K562 (cell line): ENCODE measurements around the gene TPRG1L. TPM values are rescaled to one million over a fixed set of nuclear protein-coding genes. Genes with fewer than 3 reads are reported as not detected.

Experiments used
- CHCHD3 ChIP-seq: fragments of 250-450 bp; sonication (Bioruptor Pico); IDR thresholded peaks from 2 replicates; pipeline ENCODE4 v2.1.2; 2022; ENCODE audit warnings: mild to moderate bottlenecking
- CXXC5 ChIP-seq: fragments of 250-450 bp; sonication (Bioruptor Pico); IDR thresholded peaks from 2 replicates; pipeline ENCODE4 v1.8.0; 2022; ENCODE audit warnings: inconsistent platforms, mild to moderate bottlenecking, moderate library complexity
- FOXM1 ChIP-seq, 2 experiments: fragments of 450-650 bp in 1 of 2; sonication (generic) in 1 of 2; formaldehyde crosslinking in 1 of 2; IDR thresholded peaks; 2 replicates each; pipeline versions ENCODE4 v1.6.1 to v1.9.0; 2017 to 2022; ENCODE audit warnings: low read depth in 2 of 2, mild to moderate bottlenecking in 2 of 2, missing genetic modification reagents in 1 of 2, moderate library complexity in 1 of 2
- FOXP4 ChIP-seq: sonication (generic); formaldehyde crosslinking; IDR thresholded peaks from 2 replicates; pipeline ENCODE4 v1.8.0; 2022; ENCODE audit warnings: mild to moderate bottlenecking, missing genetic modification reagents, borderline replicate concordance
- MYC ChIP-seq, 2 experiments: fragments of 250-450 bp in 1 of 2; sonication (Bioruptor Pico) in 1 of 2; IDR thresholded peaks; 2 replicates each; pipeline versions ENCODE4 v1.5.1 to v1.6.1; 2012 to 2021; ENCODE audit warnings: low read depth in 2 of 2, borderline replicate concordance in 1 of 2, improper control_type of control experiment in 1 of 2, low read length in 1 of 2, mild to moderate bottlenecking in 1 of 2, moderate library complexity in 1 of 2
- NCOR1 ChIP-seq: fragments of 450-650 bp; IDR thresholded peaks from 2 replicates; pipeline ENCODE4 v1.6.1; 2016; ENCODE audit warnings: mild to moderate bottlenecking, moderate library complexity
- RFX7 ChIP-seq: fragments of 250-450 bp; sonication (Bioruptor Pico); IDR thresholded peaks from 2 replicates; pipeline ENCODE4 v1.5.1; 2021; ENCODE audit warnings: mild to moderate bottlenecking
- SETDB1 ChIP-seq: IDR thresholded peaks from one replicate; pipeline ENCODE4 v1.6.1; 2012; ENCODE audit warnings: low read length, control low read depth, inconsistent platforms
- SIRT6 ChIP-seq: IDR thresholded peaks from one replicate; pipeline ENCODE4 v1.6.1; 2012; ENCODE audit warnings: low read depth, mild to moderate bottlenecking, control low read depth, inconsistent platforms, low read length, moderate library complexity
- SIX5 ChIP-seq, 2 experiments: IDR thresholded peaks; 2 replicates each; pipeline ENCODE4 v1.6.1; 2011; ENCODE audit warnings: low read length in 2 of 2, borderline replicate concordance in 1 of 2, low read depth in 1 of 2, mild to moderate bottlenecking in 1 of 2, moderate library complexity in 1 of 2; ENCODE audit not compliant: insufficient read depth in 1 of 2
- SREBF2 ChIP-seq: sonication (generic); formaldehyde crosslinking; IDR thresholded peaks from 2 replicates; pipeline ENCODE4 v1.4.0; 2020; ENCODE audit warnings: mild to moderate bottlenecking, missing genetic modification reagents
- TFAP4 ChIP-seq: sonication (generic); formaldehyde crosslinking; IDR thresholded peaks from 2 replicates; pipeline ENCODE4 v1.8.0; 2022; ENCODE audit warnings: missing genetic modification reagents, mild to moderate bottlenecking, moderate library complexity, borderline replicate concordance
- U2AF1 ChIP-seq: fragments of 200-400 bp; formaldehyde crosslinking; optimal IDR thresholded peaks from 2 replicates; pipeline ENCODE3; 2017; ENCODE audit warnings: mild to moderate bottlenecking, low read depth, low read length, moderate library complexity
- ZNF217 ChIP-seq: sonication (generic); formaldehyde crosslinking; IDR thresholded peaks from 2 replicates; pipeline ENCODE4 v1.8.0; 2022; ENCODE audit warnings: mild to moderate bottlenecking, missing genetic modification reagents
- ZNF239 ChIP-seq: fragments of 250-450 bp; sonication (Bioruptor Pico); IDR thresholded peaks from 2 replicates; pipeline ENCODE4 v1.4.0; 2020; ENCODE audit warnings: mild to moderate bottlenecking
- ZNF592 ChIP-seq: fragments of 450-650 bp; IDR thresholded peaks from 2 replicates; pipeline ENCODE4 v1.6.1; 2017; ENCODE audit warnings: antibody characterized with exemption, mild to moderate bottlenecking
- ZNF76 ChIP-seq: fragments of 250-450 bp; sonication (Bioruptor Pico); IDR thresholded peaks from 2 replicates; pipeline ENCODE4 v1.4.0; 2020; ENCODE audit warnings: mild to moderate bottlenecking, moderate library complexity, borderline replicate concordance
- ZNF77 ChIP-seq: fragments of 250-450 bp; sonication (Bioruptor Pico); IDR thresholded peaks from 2 replicates; pipeline ENCODE4 v1.5.0; 2020
- polyA plus RNA-seq, 8 experiments: library from polyadenylated mRNA; depleted of rRNA in 4 of 8; stranded (reverse) in 5 of 8; unstranded in 3 of 8; fragments of >200 nt; fragmentation: Nextera tagmentation in 2 of 8; fragmentation: Illumina TruSeq in 1 of 8; extraction: Ambion mirVana in 2 of 8; extraction: Trizol in 1 of 8; gene quantifications; 2 replicates each; pipeline versions ENCODE4 v1.2.1 to v1.2.3, GENCODE V29; 2011 to 2014; ENCODE audit warnings: inconsistent platforms in 1 of 8, missing spikeins in 1 of 8
- total RNA-seq, 7 experiments: library from RNA; depleted of rRNA in 6 of 7; stranded (reverse); fragments of >200 nt in 6 of 7; fragmentation: Illumina TruSeq in 2 of 7; extraction: Trizol in 2 of 7; gene quantifications; 2 replicates each; pipeline versions ENCODE4 v1.2.1 to v1.2.3, GENCODE V29; 2011 to 2021; ENCODE audit warnings: low replicate concordance in 1 of 7

TPRG1L gene
- total and polyA plus RNA-seq, 9 of the 15 experiments (the other 6 are each of a cell fraction or from before 2014, with no cell fraction given), result 1.6 to 11.0 (median 6.2) TPM

- no peak for TF ChIP-seq SIX5 (IDR thresholded peaks at IDR 0.05; ENCODE audit: borderline replicate concordance in 1 of 2, insufficient read depth in 1 of 2, low read depth in 1 of 2, low read length in 2 of 2)
- TF ChIP-seq SETDB1, result no peak
- TF ChIP-seq SIRT6, result no peak
- TF ChIP-seq TFAP4 (CRISPR knock-in tag), result no peak; the same call in 1 of the 2 replicates
- no peak for TF ChIP-seq ZNF239 (CRISPR knock-in tag)
- no peak for TF ChIP-seq ZNF76
- TF ChIP-seq ZNF217, result no peak
- no peak for TF ChIP-seq ZNF592
- TF ChIP-seq FOXM1 (IDR thresholded peaks at IDR 0.05; ENCODE audit: low read depth), result no peak
- no peak for TF ChIP-seq FOXM1 (CRISPR knock-in tag; IDR thresholded peaks at IDR 0.05; ENCODE audit: low read depth)
- peak; percentile 40 for TF ChIP-seq CXXC5 (CRISPR knock-in tag)
- TF ChIP-seq CHCHD3 (CRISPR knock-in tag), result no peak
- TF ChIP-seq ZNF77 (CRISPR knock-in tag), result no peak
- no peak for TF ChIP-seq NCOR1
- TF ChIP-seq FOXP4 (CRISPR knock-in tag), result no peak
- TF ChIP-seq U2AF1, result no peak
- no peak for TF ChIP-seq RFX7
- TF ChIP-seq MYC (IDR thresholded peaks at IDR 0.05; ENCODE audit: low read depth, low read length), result 0 out of 2 replicates have a peak, but pooled peaks have one; percentile 25
- TF ChIP-seq MYC (CRISPR knock-in tag; IDR thresholded peaks at IDR 0.05; ENCODE audit: borderline replicate concordance, low read depth), result no peak
- TF ChIP-seq SREBF2 (CRISPR knock-in tag), result no peak
Observed at GRCh38 chr1:3618881-3619671, 5.7 kb upstream of the TPRG1L start (continued).
